Osteoblast (primary cell): ENCODE measurements around the gene MCL1. TPM values are rescaled to one million over a fixed set of nuclear protein-coding genes. Genes with fewer than 3 reads are reported as not detected.

ENCODE experiments used
- DNase-seq: peaks from one replicate; pipeline ENCODE4 v3.0.0; 2011; ENCODE audit warnings: low spot score, mixed read lengths; ENCODE audit not compliant: insufficient read length; ENCODE audit errors: missing footprints
- H2AFZ ChIP-seq: 2 replicates; pipeline ENCODE4 v1.6.0; 2011; ENCODE audit warnings: mild to moderate bottlenecking, low read length
- H3K27ac ChIP-seq: 2 replicates; pipeline ENCODE4 v1.5.1; 2011; ENCODE audit warnings: mild to moderate bottlenecking, low read depth, low read length, moderate library complexity
- H3K27me3 ChIP-seq: 2 replicates; pipeline ENCODE4 v1.6.0; 2012; ENCODE audit warnings: mild to moderate bottlenecking, control low read depth, inconsistent platforms, low read length, moderate library complexity; ENCODE audit not compliant: insufficient read depth
- H3K36me3 ChIP-seq: 2 replicates; pipeline ENCODE4 v1.5.1; 2011; ENCODE audit warnings: mild to moderate bottlenecking, low read length, control low read depth, moderate library complexity; ENCODE audit not compliant: insufficient read depth
- H3K4me1 ChIP-seq: 2 replicates; pipeline ENCODE4 v1.5.1; 2011; ENCODE audit warnings: mild to moderate bottlenecking, low read length, control low read depth, moderate library complexity; ENCODE audit not compliant: insufficient read depth
- H3K4me2 ChIP-seq: 2 replicates; pipeline ENCODE4 v1.6.0; 2011; ENCODE audit warnings: mild to moderate bottlenecking, low read length; ENCODE audit not compliant: insufficient read depth
- H3K4me3 ChIP-seq: fragments of 200-600 bp; sonication (generic); 3 replicates; pipeline ENCODE4 v1.5.1; 2012; ENCODE audit warnings: mild to moderate bottlenecking, low read length, inconsistent platforms; ENCODE audit not compliant: insufficient read depth
- H3K79me2 ChIP-seq: 2 replicates; pipeline ENCODE4 v1.6.0; 2012; ENCODE audit warnings: mild to moderate bottlenecking, low read length, control low read depth, inconsistent platforms; ENCODE audit not compliant: insufficient read depth
- H3K9me3 ChIP-seq: 2 replicates; pipeline ENCODE4 v1.5.1; 2011; ENCODE audit warnings: low read depth, low read length, control low read depth
- H4K20me1 ChIP-seq: 2 replicates; pipeline ENCODE4 v1.6.0; 2012; ENCODE audit warnings: mild to moderate bottlenecking, low read length, control low read depth; ENCODE audit not compliant: insufficient read depth
- CTCF ChIP-seq: IDR thresholded peaks from 2 replicates; pipeline ENCODE4 v1.5.1; 2011; ENCODE audit warnings: mild to moderate bottlenecking, low read depth, low read length, moderate library complexity; ENCODE audit errors: extremely low read depth
- small RNA-seq: library from RNA; depleted of rRNA; stranded (forward); fragments of <200 nt; gene quantifications from one replicate; pipeline ENCODE3, GENCODE V24; 2012
- total RNA-seq: library from RNA; depleted of rRNA; stranded (reverse); fragments of >200 nt; gene quantifications from 2 replicates; pipeline ENCODE4 v1.2.3, GENCODE V29; 2012

MCL1 gene
- total RNA-seq, 1 donor: 176 TPM

GRCh38 chr1:150530491-150531159 lies 48.8 kb downstream of the MCL1 start:
- peaks cover 36% of the 10 kb centered on the region for H3K4me1 ChIP-seq

GRCh38 chr1:150529017-150529416 lies 50.4 kb downstream of the MCL1 start:
- no peak for TF ChIP-seq CTCF
- DNase-seq: no peak
- Histone ChIP-seq H3K9me3 (no peaks in the 10 kb centered on the region), H3K79me2 (no peaks in the 10 kb centered on the region), H3K27ac (peak overlapping the region; percentile 83), H4K20me1 (no peaks in the 10 kb centered on the region), H3K4me1 (peaks cover 32% of the 10 kb centered on the region), H3K27me3 (no peaks in the 10 kb centered on the region), H2AFZ (peak overlapping the region; percentile 36), H3K4me2 (peak overlapping the region; percentile 65), H3K4me3 (no peak overlapping the region), H3K36me3 (no peaks in the 10 kb centered on the region)

More at GRCh38 chr1:150530491-150531159, 48.8 kb downstream of the MCL1 start:
- H4K20me1 ChIP-seq: no peaks in the 10 kb centered on the region
- H2AFZ ChIP-seq: no peak overlapping the region
- H3K36me3 ChIP-seq: no peaks in the 10 kb centered on the region
- no peak overlapping the region for H3K4me3 ChIP-seq
- TF ChIP-seq CTCF: no peak
- no peak overlapping the region for H3K27ac ChIP-seq
- H3K27me3 ChIP-seq: no peaks in the 10 kb centered on the region
- no peak overlapping the region for H3K4me2 ChIP-seq
- H3K79me2 ChIP-seq: no peaks in the 10 kb centered on the region
- DNase-seq: no peak
- H3K9me3 ChIP-seq: no peaks in the 10 kb centered on the region

GRCh38 chr1:150528196-150528595 lies 51.2 kb downstream of the MCL1 start:
- Histone ChIP-seq H3K9me3 (no peaks in the 10 kb centered on the region), H3K79me2 (no peaks in the 10 kb centered on the region), H3K4me1 (peaks cover 32% of the 10 kb centered on the region), H3K27me3 (no peaks in the 10 kb centered on the region), H2AFZ (no peak overlapping the region), H3K4me2 (peak overlapping the region; percentile 30), H3K4me3 (no peak overlapping the region), H3K36me3 (no peaks in the 10 kb centered on the region), H4K20me1 (no peaks in the 10 kb centered on the region), H3K27ac (peak overlapping the region; percentile 83)
- DNase-seq: peak; percentile 90
- no peak for TF ChIP-seq CTCF

- H3K4me1 ChIP-seq: peaks cover 20% of the 10 kb centered on the region
- H3K27ac ChIP-seq: no peak overlapping the region
- no peaks in the 10 kb centered on the region for H4K20me1 ChIP-seq
- H3K79me2 ChIP-seq: no peaks in the 10 kb centered on the region
- H3K36me3 ChIP-seq: no peaks in the 10 kb centered on the region
- H2AFZ ChIP-seq: no peak overlapping the region
- no peaks in the 10 kb centered on the region for H3K27me3 ChIP-seq
- H3K4me3 ChIP-seq: no peak overlapping the region
- H3K9me3 ChIP-seq: no peaks in the 10 kb centered on the region
- TF ChIP-seq CTCF: no peak
- H3K4me2 ChIP-seq: no peak overlapping the region
- DNase-seq: no peak
Observed at GRCh38 chr1:150525348-150525747, 54.1 kb downstream of the MCL1 start.

Small RNAs within 50 kb of the gene (small RNA-seq; reads per million reads assigned to genes)
- gene MIR4257: not detected
- gene RF00015: not detected
- gene RF00561: not detected
- 0.30 reads per million for gene RN7SL473P
- not detected for gene RN7SL600P

Other genes starting within 250 kb of the MCL1 start
- gene RPRD2, start 215.5 kb downstream of the MCL1 start, total RNA-seq: 12.3 and 13.3 TPM in 2 replicates
- 10.1 and 14.7 TPM in 2 replicates for gene TARS2, start 92.2 kb downstream of the MCL1 start, total RNA-seq
- gene ECM1, start 71.5 kb downstream of the MCL1 start, total RNA-seq: 20.9 and 30.0 TPM in 2 replicates
- 0.36 TPM in 1 of 2 replicates, not detected in the other for gene FALEC, start 63.9 kb downstream of the MCL1 start, total RNA-seq
- 3.2 and 5.4 TPM in 2 replicates for gene ADAMTSL4, start 30.2 kb downstream of the MCL1 start, total RNA-seq
- 63.1 and 66.6 TPM in 2 replicates for gene ENSA, start 50.0 kb upstream of the MCL1 start, total RNA-seq
- gene GOLPH3L, start 117.5 kb upstream of the MCL1 start, total RNA-seq: 17.0 and 18.0 TPM in 2 replicates
- gene HORMAD1, start 141.3 kb upstream of the MCL1 start, total RNA-seq: 0.36 and 0.59 TPM in 2 replicates
- gene CTSS, start 186.2 kb upstream of the MCL1 start, total RNA-seq: 10.9 and 16.3 TPM in 2 replicates
- 617 and 761 TPM in 2 replicates for gene CTSK, start 228.7 kb upstream of the MCL1 start, total RNA-seq